ENCODE results near the gene EPHB3. TPM values are rescaled to one million over a fixed set of nuclear protein-coding genes. Genes with fewer than 3 reads are reported as not detected.

Gene EPHB3
- total RNA-seq, 1 donor from 2014 or later = 7.2 TPM

DNA sequence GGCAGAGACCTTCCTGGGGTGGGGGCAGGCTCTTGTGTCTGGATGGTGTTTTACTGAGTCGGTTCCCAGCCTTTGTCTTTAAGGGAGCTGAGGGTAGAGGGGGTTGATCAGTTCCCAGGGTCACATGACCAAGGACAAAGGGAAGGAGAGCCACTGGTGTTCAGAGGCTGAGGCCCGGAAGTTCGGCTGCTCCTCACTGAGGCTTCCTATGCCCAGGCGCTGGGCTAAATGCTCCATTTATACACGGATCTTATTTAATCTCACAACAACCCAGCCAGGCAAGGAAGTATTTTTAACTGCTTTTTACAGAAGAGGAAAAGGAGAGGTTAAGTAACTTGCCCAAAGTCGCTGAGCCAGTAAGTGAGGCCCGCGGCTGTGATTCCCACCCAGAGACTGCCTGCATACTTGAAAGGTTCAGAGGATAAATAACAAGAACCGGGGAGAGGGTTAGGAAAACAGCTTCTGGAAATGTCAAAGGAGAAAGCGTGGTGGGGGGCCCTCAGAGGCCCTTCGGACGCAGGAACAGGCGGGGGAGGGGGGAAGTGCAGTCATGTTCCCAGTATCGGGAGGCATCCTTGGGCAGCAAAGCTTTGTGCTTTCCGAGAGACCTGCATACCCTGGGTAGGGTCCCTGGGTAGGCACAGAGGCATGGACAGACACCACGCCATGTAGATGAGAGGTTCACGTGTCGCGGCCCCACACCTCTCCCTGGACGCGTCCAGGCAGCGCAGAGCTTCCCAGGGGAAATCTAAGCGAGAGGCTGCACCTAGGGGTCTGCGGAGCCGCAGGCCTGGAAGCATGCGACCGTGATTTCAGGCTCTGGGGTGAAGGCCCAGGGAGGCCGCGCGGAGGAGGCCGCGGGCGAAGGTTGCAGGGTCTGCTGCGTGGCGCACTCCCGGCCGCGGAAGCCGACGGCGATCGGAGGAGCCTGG lies 21.3 kb downstream of the EPHB3 start:
- Mint-ChIP-seq H3K4me3 (ENCODE audit: unreplicated experiment) (peak overlapping the region; percentile 67), H3K4me1 (ENCODE audit: low read depth) (peaks cover 35% of the 10 kb centered on the region), H3K36me3 (ENCODE audit: low read depth) (peaks cover 16% of the 10 kb centered on the region), H3K9me3 (ENCODE audit: low read depth) (no peaks in the 10 kb centered on the region), H3K27me3 (ENCODE audit: low read depth) (no peaks in the 10 kb centered on the region), H3K27ac (ENCODE audit: unreplicated experiment) (peak overlapping the region; percentile 90)
- TF ChIP-seq, protein P1, sequence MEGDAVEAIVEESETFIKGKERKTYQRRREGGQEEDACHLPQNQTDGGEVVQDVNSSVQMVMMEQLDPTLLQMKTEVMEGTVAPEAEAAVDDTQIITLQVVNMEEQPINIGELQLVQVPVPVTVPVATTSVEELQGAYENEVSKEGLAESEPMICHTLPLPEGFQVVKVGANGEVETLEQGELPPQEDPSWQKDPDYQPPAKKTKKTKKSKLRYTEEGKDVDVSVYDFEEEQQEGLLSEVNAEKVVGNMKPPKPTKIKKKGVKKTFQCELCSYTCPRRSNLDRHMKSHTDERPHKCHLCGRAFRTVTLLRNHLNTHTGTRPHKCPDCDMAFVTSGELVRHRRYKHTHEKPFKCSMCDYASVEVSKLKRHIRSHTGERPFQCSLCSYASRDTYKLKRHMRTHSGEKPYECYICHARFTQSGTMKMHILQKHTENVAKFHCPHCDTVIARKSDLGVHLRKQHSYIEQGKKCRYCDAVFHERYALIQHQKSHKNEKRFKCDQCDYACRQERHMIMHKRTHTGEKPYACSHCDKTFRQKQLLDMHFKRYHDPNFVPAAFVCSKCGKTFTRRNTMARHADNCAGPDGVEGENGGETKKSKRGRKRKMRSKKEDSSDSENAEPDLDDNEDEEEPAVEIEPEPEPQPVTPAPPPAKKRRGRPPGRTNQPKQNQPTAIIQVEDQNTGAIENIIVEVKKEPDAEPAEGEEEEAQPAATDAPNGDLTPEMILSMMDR (IDR thresholded peaks at IDR 0.05) = no peak
- DNase-seq (ENCODE audit: low spot score) = no peak

- Mint-ChIP-seq H3K4me3 (ENCODE audit: unreplicated experiment) (no peak overlapping the region), H3K4me1 (ENCODE audit: low read depth) (peaks cover 31% of the 10 kb centered on the region), H3K9me3 (ENCODE audit: low read depth) (no peaks in the 10 kb centered on the region), H3K27ac (ENCODE audit: unreplicated experiment) (no peak overlapping the region), H3K36me3 (ENCODE audit: low read depth) (peaks cover 11% of the 10 kb centered on the region), H3K27me3 (ENCODE audit: low read depth) (no peaks in the 10 kb centered on the region)
- TF ChIP-seq, protein P1 (IDR thresholded peaks at IDR 0.05) = peak; percentile 41
- no peak for DNase-seq (ENCODE audit: low spot score)
Observed at GRCh38 chr3:184583578-184584451, 22.2 kb downstream of the EPHB3 start.

GRCh38 chr3:184584464-184584891 lies 22.9 kb downstream of the EPHB3 start:
- H3K27me3 Mint-ChIP-seq (ENCODE audit: low read depth) = no peaks in the 10 kb centered on the region
- TF ChIP-seq, protein P1 (IDR thresholded peaks at IDR 0.05) = no peak

GRCh38 chr3:184585545-184585944 lies 24.0 kb downstream of the EPHB3 start:
- DNase-seq (ENCODE audit: low spot score) = no peak
- Mint-ChIP-seq H3K27ac (ENCODE audit: unreplicated experiment) (peak overlapping the region; percentile 18), H3K27me3 (ENCODE audit: low read depth) (no peaks in the 10 kb centered on the region), H3K4me3 (ENCODE audit: unreplicated experiment) (no peak overlapping the region), H3K9me3 (ENCODE audit: low read depth) (no peaks in the 10 kb centered on the region), H3K4me1 (ENCODE audit: low read depth) (peaks cover 25% of the 10 kb centered on the region), H3K36me3 (ENCODE audit: low read depth) (peaks cover 4% of the 10 kb centered on the region)
- TF ChIP-seq, protein P1 (IDR thresholded peaks at IDR 0.05) = no peak

More at GRCh38 chr3:184584464-184584891, 22.9 kb downstream of the EPHB3 start:
- Mint-ChIP-seq H3K27ac (ENCODE audit: unreplicated experiment) (peak overlapping the region; percentile 18), H3K4me3 (ENCODE audit: unreplicated experiment) (no peak overlapping the region), H3K36me3 (ENCODE audit: low read depth) (peaks cover 6% of the 10 kb centered on the region), H3K4me1 (ENCODE audit: low read depth) (peaks cover 25% of the 10 kb centered on the region), H3K9me3 (ENCODE audit: low read depth) (no peaks in the 10 kb centered on the region)
- DNase-seq (ENCODE audit: low spot score) = no peak

GRCh38 chr3:184586851-184587250 lies 25.3 kb downstream of the EPHB3 start:
- H3K4me3 Mint-ChIP-seq (ENCODE audit: unreplicated experiment) = no peak overlapping the region
- H3K27me3 Mint-ChIP-seq (ENCODE audit: low read depth) = no peaks in the 10 kb centered on the region
- H3K27ac Mint-ChIP-seq (ENCODE audit: unreplicated experiment) = no peak overlapping the region
- no peak for DNase-seq (ENCODE audit: low spot score)
- H3K9me3 Mint-ChIP-seq (ENCODE audit: low read depth) = no peaks in the 10 kb centered on the region
- no peaks in the 10 kb centered on the region for H3K36me3 Mint-ChIP-seq (ENCODE audit: low read depth)
- peaks cover 25% of the 10 kb centered on the region for H3K4me1 Mint-ChIP-seq (ENCODE audit: low read depth)
- TF ChIP-seq, protein P1 (IDR thresholded peaks at IDR 0.05) = no peak

All from chondrocyte (in vitro differentiated cells).